Measurements from ENCODE around the gene CLK2. TPM values are rescaled to one million over a fixed set of nuclear protein-coding genes. Genes with fewer than 3 reads are reported as not detected.
"Not testable (repeated sequence)": the region's sequence is repeated elsewhere in the genome, so short reads cannot be mapped to it uniquely, and the experiment has no call there.

Gene CLK2
- total RNA-seq, 2 donors from 2014 or later, result 69.8 to 82.3 TPM

DNA sequence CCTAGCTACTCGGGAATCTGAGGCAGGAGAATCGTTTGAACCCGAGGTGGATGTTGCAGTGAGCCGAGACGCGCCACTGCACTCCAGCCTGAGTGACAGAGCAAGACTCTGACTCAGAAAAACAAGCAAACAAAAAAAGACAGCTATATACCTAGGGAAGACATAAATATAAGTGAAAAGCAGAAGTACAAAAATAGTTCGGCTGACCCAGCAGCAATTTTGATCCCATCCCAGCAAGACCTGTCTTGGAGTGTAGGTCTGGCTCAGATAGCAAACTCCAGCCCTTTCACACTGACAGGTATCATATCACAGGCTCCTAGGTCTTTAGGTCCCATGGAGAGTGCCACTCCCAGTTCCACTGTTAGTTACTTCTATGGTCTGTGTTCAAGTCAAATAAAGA lies 50.3 kb downstream of the CLK2 start:
- Histone ChIP-seq H3K36me3 (ENCODE audit: control insufficient read depth, insufficient read depth, low read length) (no peaks in the 10 kb centered on the region), H3K4me3 (ENCODE audit: low read length) (no peak overlapping the region), H3K27me3 (ENCODE audit: control insufficient read depth, insufficient read depth, low read length, poor library complexity, severe bottlenecking) (no peaks in the 10 kb centered on the region), H3K27ac (ENCODE audit: low read depth, low read length) (no peak overlapping the region), H3K9ac (ENCODE audit: extremely low read depth, low read length, poor library complexity, severe bottlenecking) (no peak overlapping the region), H3K4me1 (ENCODE audit: control insufficient read depth, insufficient read depth, low read length) (no peaks in the 10 kb centered on the region), H3K9me3 (ENCODE audit: control insufficient read depth, low read length) (no peaks in the 10 kb centered on the region)
- no peak for DNase-seq
- Mint-ChIP-seq H3K4me3 (no peak overlapping the region), H3K36me3 (ENCODE audit: low read depth) (peaks cover 2% of the 10 kb centered on the region), H3K27ac (no peak overlapping the region), H3K4me1 (peaks cover 18% of the 10 kb centered on the region), H3K27me3 (ENCODE audit: insufficient read depth) (no peaks in the 10 kb centered on the region), H3K9me3 (no peaks in the 10 kb centered on the region)
- WGBS, 2 experiments (ENCODE audit: insufficient coverage in 1 of 2, insufficient read length in 1 of 2), result 88 to 99% methylated on average over 6 to 7 of the region's 7 CpGs
- TF ChIP-seq, protein P1, sequence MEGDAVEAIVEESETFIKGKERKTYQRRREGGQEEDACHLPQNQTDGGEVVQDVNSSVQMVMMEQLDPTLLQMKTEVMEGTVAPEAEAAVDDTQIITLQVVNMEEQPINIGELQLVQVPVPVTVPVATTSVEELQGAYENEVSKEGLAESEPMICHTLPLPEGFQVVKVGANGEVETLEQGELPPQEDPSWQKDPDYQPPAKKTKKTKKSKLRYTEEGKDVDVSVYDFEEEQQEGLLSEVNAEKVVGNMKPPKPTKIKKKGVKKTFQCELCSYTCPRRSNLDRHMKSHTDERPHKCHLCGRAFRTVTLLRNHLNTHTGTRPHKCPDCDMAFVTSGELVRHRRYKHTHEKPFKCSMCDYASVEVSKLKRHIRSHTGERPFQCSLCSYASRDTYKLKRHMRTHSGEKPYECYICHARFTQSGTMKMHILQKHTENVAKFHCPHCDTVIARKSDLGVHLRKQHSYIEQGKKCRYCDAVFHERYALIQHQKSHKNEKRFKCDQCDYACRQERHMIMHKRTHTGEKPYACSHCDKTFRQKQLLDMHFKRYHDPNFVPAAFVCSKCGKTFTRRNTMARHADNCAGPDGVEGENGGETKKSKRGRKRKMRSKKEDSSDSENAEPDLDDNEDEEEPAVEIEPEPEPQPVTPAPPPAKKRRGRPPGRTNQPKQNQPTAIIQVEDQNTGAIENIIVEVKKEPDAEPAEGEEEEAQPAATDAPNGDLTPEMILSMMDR (conservative IDR thresholded peaks at IDR 0.05), result no peak

DNA sequence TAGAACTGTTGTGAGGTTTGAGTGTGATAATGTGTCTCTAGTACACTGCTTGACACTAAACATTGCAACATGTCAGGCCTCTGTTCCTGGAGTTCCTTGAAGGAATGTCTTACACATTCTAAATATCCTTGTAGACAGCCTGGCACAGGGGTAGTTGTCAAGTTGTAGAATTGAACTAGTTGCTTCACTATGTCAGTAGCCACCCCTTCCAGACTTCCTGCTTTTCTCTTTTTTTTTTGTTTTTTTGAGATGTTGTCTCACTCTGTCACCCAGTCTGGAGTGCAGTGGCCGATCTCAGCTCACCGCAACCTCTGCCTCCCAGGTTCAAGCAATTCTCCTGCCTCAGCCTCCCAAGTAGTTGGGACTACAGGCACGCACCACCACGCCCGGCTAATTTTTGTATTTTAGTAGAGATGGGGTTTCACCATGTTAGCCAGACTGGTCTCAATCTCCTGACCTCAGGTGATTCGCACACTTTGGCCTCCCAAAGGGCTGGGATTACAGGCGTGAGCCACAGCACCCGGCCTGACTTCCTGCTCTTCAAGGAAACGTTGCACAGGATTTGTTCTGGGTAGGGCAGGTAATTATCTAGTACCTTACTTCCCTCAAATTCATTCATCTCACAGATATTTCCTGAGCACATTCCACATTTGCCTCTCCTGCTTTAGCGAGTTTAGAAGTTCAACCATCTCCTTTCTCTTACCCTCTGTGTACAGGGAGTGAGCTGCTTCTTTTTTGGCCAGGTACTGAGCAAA lies 52.9 kb downstream of the CLK2 start:
- WGBS, 2 experiments (ENCODE audit: insufficient coverage in 1 of 2, insufficient read length in 1 of 2), result 92 to 98% methylated on average over 5 to 10 of the region's 10 CpGs
- not testable (repeated sequence) for H3K27ac ChIP-seq (ENCODE audit: low read depth, low read length); H3K27me3 Mint-ChIP-seq (ENCODE audit: insufficient read depth)

DNA sequence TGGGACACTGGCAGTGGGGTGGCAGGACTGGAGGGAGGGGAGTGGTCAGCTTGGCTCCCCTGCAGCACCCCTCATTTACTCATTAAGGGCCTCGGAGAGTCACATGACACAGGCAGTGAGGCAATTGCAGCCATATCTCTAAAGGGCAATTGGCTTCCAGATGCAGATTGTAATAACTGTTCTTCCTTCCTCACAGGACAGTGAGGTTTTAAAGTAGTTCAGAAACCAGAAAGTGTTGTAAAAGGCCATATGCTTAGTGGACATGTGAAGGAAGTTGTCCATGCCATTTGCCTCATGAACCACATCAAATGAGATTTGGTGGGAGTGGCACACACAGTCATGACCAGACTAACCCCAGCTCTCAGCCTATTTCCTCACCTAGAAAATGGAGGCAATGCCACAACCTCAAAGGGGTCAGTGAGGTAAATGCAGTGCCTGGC lies 53.7 kb downstream of the CLK2 start:
- Histone ChIP-seq H3K9ac (ENCODE audit: extremely low read depth, low read length, poor library complexity, severe bottlenecking) (no peak overlapping the region), H3K36me3 (ENCODE audit: control insufficient read depth, insufficient read depth, low read length) (no peaks in the 10 kb centered on the region), H3K4me1 (ENCODE audit: control insufficient read depth, insufficient read depth, low read length) (no peaks in the 10 kb centered on the region), H3K9me3 (ENCODE audit: control insufficient read depth, low read length) (no peaks in the 10 kb centered on the region), H3K27me3 (ENCODE audit: control insufficient read depth, insufficient read depth, low read length, poor library complexity, severe bottlenecking) (no peaks in the 10 kb centered on the region), H3K4me3 (ENCODE audit: low read length) (no peak overlapping the region), H3K27ac (ENCODE audit: low read depth, low read length) (no peak overlapping the region)
- TF ChIP-seq, protein P1 (conservative IDR thresholded peaks at IDR 0.05), result no peak
- H3K27ac Mint-ChIP-seq, result peak overlapping the region; percentile 83
- peaks cover 5% of the 10 kb centered on the region for H3K36me3 Mint-ChIP-seq (ENCODE audit: low read depth)
- peaks cover 3% of the 10 kb centered on the region for H3K4me1 Mint-ChIP-seq
- peak overlapping the region; percentile 14 for H3K4me3 Mint-ChIP-seq
- H3K9me3 Mint-ChIP-seq, result no peaks in the 10 kb centered on the region
- WGBS, 2 experiments (ENCODE audit: insufficient coverage in 1 of 2, insufficient read length in 1 of 2), result 50 to 63% methylated on average over 1 of the region's 1 CpG
- no peaks in the 10 kb centered on the region for H3K27me3 Mint-ChIP-seq (ENCODE audit: insufficient read depth)
- DNase-seq, result peak; percentile 74

More for the DNA sequence above, 52.9 kb downstream of the CLK2 start:
- H3K27me3 ChIP-seq (ENCODE audit: control insufficient read depth, insufficient read depth, low read length, poor library complexity, severe bottlenecking); H3K4me1 ChIP-seq (ENCODE audit: control insufficient read depth, insufficient read depth, low read length); DNase-seq; H3K4me3 ChIP-seq (ENCODE audit: low read length); H3K4me1 Mint-ChIP-seq; H3K9me3 Mint-ChIP-seq; H3K4me3 Mint-ChIP-seq; H3K27ac Mint-ChIP-seq; H3K9me3 ChIP-seq (ENCODE audit: control insufficient read depth, low read length); H3K36me3 Mint-ChIP-seq (ENCODE audit: low read depth); H3K36me3 ChIP-seq (ENCODE audit: control insufficient read depth, insufficient read depth, low read length); H3K9ac ChIP-seq (ENCODE audit: extremely low read depth, low read length, poor library complexity, severe bottlenecking): not testable (repeated sequence)
